Stimulated activated CD4-positive, alpha-beta T cell treated with anti-CD3 and anti-CD28 coated beads, Interleukin-1b, Interleukin-23, amount 100 ng/mL, for 48 hours (primary cell): ENCODE measurements around the gene ISG15.
"Not testable (repeated sequence)": the region's sequence is repeated elsewhere in the genome, so short reads cannot be mapped to it uniquely, and the experiment has no call there.

Experiments
- DNase-seq: peaks from one replicate; pipeline ENCODE4 v3.0.0-alpha.2; 2020

Gene ISG15

DNA sequence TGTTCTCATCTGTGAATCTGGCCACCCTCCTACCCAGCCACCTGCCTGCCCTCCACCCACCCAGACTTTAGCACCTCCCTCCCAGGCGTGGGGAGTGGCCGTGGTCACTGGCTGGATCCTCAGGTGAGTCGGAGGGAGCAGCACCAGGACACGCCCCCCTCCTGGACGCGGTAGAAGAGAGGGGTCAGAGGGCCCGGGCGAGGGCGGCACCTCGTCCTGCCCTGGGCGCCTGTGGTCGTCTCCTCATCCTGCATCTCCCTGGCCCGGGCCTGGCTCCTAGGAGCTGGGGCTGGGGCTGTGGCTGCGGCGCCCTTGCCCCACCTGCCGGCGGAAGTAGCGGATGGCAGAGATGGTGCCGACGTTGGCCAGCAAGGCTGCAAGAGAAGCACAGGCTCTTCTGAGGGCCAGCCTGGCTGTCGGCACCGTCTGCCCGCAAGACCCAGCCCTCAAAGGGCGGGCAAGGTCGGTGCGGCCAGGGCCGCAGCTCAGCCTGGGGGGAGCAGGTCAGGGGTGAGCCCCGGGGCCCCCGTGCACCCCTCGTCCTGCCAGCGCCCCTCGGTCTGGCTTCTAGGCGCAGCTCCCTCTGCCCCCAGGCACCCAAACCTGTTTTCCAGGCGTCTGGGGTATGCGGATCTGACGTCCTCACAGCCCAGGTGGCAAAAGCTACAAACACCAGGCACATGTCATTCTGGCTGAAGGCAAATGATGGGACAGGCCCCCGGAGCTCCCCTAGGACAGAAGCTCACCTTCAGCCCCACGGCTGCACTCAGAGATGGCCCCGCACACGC, 37.2 kb upstream of the ISG15 start:
- peak; percentile 71 for DNase-seq

DNA sequence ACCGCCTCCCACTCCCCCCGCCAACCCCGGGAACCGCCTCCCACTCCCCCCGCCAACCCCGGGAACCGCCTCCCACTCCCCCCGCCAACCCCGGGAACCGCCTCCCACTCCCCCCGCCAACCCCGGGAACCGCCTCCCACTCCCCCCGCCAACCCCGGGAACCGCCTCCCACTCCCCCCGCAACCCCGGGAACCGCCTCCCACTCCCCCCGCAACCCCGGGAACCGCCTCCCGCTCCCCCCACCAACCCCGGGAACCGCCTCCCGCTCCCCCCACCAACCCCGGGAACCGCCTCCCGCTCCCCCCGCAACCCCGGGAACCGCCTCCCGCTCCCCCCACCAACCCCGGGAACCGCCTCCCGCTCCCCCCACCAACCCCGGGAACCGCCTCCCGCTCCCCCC, 36.5 kb upstream of the ISG15 start:
- not testable (repeated sequence) for DNase-seq

GRCh38 chr1:978069-978834, 35.0 kb upstream of the ISG15 start:
- DNase-seq = no peak

DNA sequence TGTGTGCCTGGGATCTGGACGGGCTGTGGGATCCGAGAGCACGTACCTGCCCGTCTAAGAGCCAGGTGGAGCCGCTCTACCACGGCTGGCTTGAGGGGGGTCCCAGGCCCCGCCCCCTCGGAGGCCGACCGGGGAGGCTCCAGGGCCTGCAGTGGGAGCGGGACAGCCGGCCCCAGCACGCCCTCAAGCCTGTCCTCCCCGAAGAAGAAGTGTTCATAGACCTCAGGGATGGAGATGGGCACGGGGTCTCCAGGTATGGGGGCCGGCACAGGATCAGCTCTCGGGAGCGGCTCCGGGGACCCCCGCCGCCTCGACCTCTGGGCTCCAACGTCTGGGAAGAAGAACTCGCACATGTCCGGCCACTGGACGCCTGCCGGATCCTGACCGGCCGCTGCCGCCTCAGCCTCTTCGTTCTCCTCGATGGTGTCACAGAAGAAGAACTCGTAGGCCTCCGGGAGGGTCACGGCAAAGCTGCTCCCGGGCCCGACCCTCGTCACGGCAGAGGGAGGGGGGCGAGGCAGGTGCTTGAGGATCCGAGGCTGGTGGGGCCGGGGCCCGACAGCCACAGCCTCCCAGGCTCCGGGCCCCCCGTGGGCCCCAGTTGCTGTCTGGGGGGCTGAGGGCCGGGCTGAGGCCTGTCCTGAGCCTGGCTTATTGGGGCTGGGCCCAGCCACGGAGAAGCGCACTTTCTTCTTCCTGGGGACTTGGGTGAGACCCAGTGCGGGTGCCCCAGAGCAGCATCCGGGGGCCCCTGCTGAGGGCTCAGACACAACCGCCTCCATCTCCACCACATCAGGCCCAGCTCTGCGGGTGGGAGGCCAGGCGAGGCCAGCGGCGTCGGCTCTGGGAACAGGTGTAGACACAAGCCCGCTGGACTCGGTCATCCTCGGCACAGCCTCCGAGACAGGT, 34.2 kb upstream of the ISG15 start:
- DNase-seq = no peak

- no peak for DNase-seq
These were observed 33.6 kb upstream of the ISG15 start for GRCh38 chr1:979744-980072.

DNA sequence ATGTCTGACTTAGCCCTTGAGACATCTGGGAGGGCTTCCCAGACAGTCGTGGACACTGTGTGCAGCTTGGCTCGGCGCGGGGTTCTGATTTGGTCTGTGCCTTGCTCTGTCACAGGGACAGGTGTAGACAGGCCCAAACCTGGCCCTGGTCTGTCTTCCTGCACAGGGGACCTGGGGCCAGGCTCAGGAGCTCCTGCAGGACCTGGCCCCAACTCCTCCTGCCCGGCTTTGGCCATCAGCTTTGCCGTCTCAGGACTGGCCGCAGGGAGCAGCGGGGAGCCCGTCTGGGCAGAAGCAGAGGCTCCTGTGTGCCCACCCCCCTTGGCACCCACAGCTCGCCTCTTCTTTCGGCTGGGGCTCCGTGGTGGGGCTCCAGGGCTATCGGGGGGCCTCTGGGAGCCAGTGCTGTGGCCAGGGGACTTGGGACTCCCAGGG, 33.1 kb upstream of the ISG15 start:
- DNase-seq = no peak

DNA sequence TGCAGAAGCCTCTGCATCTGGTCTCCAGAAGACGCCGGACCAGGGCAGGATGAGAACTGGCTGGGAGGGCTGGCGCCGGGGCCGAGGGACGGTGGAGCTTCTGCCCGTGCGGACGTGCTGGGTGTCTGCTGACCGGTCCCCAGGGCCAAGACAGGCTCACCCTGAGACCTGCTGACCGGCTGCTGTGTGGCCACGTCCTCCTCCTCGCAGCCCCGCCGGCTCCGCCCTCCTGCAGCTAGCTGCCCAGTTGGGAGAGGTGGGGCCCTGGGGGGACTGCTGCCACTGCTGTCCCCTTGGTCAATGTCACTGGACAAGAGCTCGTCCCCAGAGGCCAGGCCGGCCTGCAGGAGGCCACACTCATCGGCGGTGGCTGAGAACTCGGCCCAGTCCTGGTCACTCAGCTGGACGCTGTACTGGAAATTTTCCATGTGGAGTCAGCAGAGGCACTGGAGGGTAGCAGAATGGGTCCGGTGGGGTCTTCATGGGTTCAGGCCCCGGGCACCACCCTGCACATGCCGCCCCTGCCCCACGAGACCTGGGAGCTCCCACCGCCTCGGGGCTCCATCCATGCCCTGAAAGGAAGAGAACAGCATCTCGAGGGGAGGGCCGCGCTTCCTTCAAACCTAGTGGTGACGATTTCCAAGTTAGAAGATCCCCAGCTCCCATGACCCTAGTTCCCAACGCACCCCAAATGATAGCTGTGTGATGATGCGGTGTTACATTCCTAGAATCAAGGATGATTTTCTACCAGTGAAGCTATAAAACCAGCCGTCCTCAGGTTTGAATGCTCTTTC, 32.5 kb upstream of the ISG15 start:
- DNase-seq = no peak

DNA sequence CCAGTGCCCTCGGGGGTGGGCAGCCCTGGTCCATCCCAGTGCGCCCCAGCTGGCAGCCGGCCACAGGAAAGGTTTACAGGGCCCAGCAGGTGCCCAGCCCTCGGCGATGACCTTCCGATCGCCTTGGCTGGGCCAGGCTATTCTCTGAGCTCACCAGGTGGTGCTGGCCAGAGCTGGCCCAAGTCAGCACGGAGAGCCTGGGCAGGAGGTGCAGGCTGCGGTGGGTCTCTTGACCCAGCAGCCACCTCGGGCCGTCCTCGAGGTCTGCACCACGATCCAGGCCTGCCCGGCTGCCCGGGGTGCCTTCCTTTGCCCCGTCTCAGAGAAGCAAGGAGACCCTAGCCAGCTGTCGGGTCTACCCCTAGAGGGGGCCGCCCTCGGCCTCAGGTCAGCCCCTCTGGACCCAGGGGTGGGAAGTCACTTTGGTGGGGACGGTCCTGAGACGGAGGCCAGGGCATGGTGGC, 31.8 kb upstream of the ISG15 start:
- no peak for DNase-seq

GRCh38 chr1:981955-982558, 31.2 kb upstream of the ISG15 start, which contains the start of gene PERM1:
TSS of gene PERM1 (minus strand) at chr1:982093. CDS start at chr1:981029, 1,064 bp downstream.
- DNase-seq = no peak

- no peak for DNase-seq
These were observed 30.4 kb upstream of the ISG15 start for GRCh38 chr1:982765-983436.

- DNase-seq = peak; percentile 48
These were observed 29.4 kb upstream of the ISG15 start for GRCh38 chr1:983798-984475.

- DNase-seq = no peak
These were observed 28.9 kb upstream of the ISG15 start for GRCh38 chr1:984476-984814.

DNA sequence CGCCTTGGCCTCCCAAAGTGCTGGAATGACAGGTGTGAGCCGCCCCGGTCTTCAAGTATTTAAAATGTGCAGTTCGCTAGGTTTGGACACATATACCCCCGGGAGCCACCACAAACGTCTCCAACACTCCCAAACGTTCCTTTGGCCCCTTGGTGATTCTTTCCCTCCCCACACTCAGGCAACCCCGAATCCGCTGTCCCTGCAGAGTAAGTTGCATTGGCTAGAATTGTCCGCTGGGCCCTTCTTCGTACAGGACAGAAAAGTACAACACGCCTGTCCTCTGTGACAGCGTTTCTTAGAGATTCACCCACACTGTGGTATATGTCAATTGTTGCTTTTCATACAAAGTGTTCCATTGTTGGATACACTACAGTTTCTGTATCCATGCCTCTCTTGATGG, 28.2 kb upstream of the ISG15 start:
- no peak for DNase-seq

DNA sequence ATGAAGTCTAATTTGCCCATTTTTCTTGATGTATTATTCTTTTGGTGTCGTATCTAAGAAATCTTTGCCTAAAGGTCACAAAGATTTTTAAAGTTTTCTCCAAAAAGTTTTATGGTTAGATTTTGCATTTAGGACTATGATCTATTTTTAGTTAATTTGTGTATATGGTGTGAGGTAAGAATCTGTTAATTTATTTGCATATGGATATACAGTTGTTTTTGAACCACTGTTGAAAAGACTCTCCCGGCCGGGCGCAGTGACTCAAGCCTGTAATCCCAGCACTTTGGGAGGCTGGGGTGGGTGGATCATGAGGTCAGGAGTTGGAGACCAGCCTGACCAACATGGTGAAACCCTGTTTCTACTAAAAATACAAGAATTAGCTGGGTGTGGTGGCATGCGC, 25.2 kb upstream of the ISG15 start:
- not testable (repeated sequence) for DNase-seq

DNA sequence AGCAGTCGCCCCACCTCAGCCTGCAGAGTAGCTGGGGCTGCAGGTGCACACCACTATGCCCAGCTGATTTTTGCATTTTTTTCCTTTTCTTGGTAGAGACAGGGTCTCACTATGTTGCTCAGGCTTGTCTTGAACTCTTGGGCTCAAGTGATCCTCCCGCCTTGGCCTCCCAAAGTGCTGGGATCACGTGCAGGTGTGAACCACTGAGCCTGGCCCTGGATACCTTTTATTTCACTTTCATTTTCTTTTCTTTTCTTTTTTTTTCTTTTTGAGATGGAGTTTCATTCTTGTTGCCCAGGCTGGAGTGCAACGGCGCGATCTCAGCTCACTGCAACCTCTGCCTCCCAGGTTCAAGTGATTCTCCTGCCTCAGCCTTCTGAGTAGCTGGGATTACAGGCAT, 22.0 kb upstream of the ISG15 start:
- not testable (repeated sequence) for DNase-seq

GRCh38 chr1:991895-992294, 21.4 kb upstream of the ISG15 start:
- DNase-seq = no peak

GRCh38 chr1:992362-992761, 20.9 kb upstream of the ISG15 start:
- no peak for DNase-seq

DNA sequence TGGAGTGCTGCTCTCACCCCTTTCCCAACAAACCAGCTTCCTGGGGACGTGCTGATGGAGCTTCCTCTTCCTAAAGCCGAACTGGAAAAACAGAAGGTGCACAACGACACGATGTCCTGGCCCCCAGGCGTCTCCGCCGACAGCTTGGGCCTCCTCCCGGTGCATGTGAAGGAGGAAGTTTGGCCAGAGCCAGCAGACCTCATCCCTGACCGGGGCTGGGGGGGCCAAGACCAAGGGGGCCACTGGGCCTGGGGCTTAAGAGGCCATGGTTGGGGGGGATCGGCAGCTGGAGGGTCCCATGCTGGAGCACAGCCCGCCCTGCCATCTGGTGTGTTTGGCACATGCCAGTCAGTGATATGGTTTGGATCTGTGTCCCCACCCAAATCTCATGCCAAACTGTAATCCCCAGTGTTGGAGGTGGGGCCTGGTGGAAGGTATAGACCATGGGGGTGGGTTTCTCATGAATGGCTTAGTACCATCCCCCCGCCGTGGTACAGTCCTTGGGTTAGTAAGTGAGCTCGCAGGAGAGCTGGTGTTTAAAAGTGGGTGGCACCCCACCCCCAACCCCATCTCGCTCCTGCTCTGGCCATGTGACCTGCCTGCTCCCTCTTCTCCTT, 19.8 kb upstream of the ISG15 start:
- no peak for DNase-seq

DNA sequence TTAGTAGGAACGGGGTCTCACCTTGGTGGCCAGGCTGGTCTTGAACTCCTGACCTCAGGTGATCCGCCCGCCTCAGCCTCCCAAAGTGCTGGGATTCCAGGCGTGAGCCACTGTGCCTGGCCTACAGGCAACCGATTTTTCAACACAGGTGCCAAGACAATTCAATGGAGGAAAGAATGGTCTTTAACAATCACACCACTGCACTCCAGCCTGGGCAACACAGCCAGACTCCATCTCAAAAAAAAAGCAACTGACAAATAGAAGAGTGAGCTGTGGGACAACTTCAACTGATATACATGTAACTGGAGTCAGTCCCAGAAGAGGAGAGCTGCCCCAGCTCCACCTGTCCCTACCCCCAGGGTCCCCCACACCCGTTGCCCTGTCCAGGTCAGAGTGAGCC, 18.8 kb upstream of the ISG15 start:
- DNase-seq = not testable (repeated sequence)
